GM19025 (cell line): ENCODE results near the gene KANSL3.
"Not testable (repeated sequence)": the region's sequence is repeated elsewhere in the genome, so short reads cannot be mapped to it uniquely, and the experiment has no call there.

Experiments used
- ATAC-seq: cut with Tn5 transposase; IDR thresholded peaks from one replicate; pipeline ENCODE4 v1.9.1; 2021; ENCODE audit warnings: mild to moderate bottlenecking, low read depth, moderate library complexity; ENCODE audit not compliant: unreplicated experiment

KANSL3 gene

DNA sequence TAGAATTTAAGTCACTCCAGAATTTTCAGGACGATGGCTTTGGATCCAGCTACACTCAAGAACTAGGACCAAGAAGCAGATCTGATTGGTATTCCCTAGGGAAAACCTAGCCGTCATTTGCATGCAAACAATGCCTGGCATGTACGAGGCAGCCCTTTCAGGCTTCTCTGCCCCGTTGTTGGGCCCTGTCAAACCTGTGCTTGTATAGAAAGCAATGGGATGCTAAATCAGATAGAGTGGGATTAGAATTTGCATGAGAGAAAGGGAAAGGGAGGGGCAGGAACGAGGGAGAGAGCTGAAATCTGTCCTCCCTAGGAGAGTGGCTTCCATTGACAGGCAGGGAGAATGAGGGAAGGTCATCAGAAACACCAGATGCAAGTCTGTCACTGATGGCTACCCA, 73.0 kb downstream of the KANSL3 start:
- ATAC-seq: no peak

GRCh38 chr2:96564563-96564962, 73.5 kb downstream of the KANSL3 start:
- no peak for ATAC-seq

DNA sequence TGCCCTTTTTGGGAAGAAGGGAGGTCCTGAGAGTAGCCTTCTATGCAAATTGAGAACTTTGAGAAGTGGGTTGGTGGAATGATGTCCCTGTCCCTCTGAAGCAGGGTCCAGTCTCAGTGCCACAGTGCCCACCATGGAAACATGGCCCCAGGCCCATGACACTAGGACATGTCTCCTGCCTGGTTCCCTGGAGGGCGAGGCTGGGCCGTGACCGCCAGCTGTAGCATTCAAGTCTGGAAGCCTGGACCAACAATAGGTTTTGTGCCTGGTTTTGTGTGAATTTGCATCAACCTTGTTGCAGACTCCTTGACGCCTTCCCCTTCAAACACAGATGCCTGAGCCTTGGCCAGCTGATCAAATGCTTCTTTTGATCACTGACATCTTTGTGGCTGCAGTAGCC, 74.1 kb downstream of the KANSL3 start:
- ATAC-seq: no peak

DNA sequence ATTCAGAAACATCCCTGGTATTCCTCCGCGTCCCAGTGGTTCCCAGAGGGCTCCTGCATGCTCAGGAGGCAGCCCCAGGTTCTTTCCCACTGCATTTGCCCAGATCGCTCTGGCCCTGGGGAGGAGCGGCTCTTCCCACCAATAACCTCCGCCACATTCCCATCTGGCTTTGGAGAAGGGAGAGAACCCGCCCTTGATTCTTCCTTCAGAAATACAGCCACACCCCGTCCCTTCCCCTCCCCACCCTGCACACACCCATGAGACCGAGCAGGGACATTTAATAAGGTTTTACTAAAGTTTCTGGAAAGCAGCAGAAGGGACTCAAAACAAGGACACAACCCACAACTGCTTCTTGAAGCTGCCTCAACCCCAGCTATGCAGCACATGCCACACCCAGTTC, 79.6 kb downstream of the KANSL3 start:
- ATAC-seq: no peak

GRCh38 chr2:96558061-96558460, 80.1 kb downstream of the KANSL3 start:
- ATAC-seq: no peak

- ATAC-seq: not testable (repeated sequence)
Measured at GRCh38 chr2:96557421-96557820, 80.7 kb downstream of the KANSL3 start.

- ATAC-seq: no peak
Measured at GRCh38 chr2:96556441-96557330, 81.4 kb downstream of the KANSL3 start.

- ATAC-seq: no peak
Measured at GRCh38 chr2:96555146-96555610, 82.9 kb downstream of the KANSL3 start.

DNA sequence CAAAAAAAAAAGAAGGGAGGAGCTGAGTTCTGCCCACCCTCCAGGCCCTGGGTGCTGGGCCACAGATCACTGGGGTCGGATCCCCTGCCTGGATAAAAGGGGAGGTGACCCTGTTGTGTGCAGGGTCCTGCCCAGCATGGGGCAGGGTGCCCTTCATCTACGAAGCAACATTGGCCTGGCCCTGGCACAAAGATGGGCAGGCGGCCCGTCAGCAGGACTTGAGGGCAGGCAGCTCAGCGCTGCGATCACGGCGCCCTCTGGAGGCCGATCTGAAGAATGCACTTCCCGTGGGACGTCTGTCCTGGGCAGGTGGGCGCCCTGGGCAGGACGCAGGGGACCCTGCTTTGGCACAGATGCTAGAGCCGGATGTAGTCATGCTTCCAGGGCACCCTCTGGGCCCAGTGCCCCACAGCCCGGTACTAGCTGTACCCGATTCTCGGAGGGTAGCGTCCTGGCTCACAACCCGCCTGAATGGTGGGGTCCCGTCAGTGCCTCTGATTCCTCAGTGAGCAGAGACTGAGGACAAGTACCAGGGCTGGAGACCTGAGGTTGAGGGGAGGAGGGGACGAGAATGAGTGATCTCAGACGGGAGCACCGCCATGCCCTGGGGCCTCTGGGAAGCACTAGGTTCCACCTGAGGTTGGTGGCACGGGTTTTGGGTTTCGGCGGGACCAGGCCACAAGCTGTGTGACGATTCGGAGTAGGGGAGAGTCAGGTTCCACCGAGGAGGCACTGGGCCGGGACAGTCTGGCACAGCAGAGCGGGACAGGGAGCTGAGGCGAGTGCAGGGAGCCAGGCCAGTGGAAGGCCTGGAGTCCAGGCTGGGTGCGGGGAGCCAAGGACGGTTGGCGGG, 83.6 kb downstream of the KANSL3 start:
- no peak for ATAC-seq

GRCh38 chr2:96553957-96554292, 84.2 kb downstream of the KANSL3 start:
- ATAC-seq: not testable (repeated sequence)

DNA sequence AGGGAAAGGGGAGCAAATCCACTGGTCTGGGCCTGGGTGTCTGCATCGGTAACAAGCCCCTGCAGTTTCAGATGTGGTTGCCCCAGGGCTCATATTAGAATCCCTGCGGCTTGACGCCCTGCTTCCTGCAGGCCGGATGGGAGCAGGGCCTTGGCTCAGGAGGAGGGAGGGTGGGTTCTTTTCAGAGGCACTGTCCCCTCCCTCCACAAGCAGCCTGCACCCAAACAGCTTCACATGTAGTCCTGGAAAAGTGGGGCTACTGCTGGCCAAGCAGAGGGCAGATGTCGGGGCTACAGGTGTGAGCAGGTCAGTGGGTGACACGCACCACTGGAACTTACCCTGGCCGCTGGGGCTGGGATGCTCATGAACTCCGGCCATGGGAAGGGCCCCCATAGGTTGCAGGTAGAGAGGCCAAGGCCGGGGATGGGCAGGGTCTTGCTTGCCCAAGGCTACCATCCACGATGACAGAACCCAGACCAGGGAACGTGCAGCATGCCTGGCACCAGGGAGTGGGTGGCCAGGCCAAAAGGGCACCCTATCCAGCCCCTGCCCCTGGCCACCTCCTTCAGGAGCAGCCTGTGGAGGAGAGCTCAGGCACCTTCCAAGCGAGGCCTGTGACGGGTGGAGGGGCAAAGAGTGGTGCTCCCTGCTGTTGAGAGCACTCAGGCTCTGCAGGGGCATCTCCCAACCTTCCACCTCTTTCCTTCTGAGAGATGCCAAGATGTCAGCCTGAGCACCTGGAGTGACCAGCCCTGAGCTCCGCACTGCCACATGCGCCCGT, 84.7 kb downstream of the KANSL3 start:
- no peak for ATAC-seq

DNA sequence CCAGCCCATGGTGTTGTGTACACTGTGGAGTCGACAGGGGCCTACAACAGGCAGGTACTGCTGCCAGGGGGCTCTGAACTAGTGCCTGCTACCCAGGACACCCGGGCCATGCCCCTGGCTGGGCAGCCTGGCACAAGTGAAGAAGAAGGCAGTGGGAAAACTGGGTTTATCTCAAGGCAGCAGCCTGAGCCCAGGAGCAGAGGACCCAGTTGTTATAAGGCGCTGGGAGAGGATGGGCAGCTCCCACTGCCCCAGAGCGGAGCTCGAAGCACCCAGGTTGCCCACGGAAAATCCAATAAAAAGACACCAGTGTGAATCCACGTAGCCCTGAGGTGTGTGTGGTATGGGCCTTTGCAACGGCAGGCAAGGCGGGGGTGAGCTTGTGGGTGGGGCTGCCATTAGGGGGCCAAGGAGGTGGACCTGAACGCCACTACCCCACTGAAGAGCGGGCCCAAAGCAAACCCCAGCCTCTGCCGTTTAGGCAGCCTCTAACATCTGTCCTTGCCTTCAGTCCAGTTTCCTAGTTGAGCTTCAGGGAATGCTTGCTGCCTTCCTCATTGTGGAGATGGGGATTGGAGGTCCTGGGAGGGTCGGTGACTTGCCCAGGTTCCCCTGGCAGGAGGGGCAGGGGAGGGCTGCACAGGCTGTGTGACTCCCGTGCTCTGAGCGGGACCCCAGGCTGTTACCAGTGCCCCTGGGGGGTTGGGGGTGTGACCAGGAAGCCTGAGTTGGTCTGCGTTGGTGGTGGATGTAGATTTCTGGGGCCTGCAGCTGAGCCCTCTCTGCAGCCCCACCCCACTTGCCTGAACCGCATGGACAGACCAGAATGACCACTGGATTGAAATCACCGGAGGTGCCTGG, 85.6 kb downstream of the KANSL3 start:
- no peak for ATAC-seq

DNA sequence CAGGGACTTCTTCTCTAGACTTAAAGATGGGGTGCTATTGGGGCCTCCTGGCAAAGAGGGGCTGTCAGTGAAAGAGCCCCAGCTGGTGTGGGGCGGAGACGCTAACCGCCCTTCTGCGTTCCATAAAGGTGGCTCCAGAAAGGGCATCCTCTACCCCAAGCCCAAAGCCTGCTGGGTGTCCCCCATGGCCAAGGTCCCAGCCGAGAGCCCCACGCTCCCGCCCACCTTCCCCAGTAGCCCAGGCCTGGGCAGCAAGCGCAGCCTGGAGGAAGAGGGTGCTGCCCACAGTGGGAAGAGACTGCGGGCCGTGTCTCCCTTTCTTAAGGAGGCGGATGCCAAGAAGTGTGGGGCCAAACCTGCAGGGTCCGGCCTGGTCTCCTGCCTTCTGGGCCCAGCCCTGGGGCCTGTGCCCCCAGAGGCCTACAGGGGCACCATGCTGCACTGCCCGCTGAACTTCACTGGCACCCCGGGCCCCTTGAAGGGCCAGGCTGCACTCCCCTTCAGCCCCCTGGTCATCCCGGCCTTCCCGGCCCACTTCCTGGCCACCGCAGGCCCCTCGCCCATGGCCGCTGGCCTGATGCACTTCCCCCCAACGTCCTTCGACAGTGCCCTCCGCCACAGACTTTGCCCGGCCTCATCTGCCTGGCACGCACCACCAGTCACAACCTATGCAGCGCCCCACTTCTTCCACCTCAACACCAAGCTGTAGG, 86.4 kb downstream of the KANSL3 start:
- ATAC-seq: no peak

DNA sequence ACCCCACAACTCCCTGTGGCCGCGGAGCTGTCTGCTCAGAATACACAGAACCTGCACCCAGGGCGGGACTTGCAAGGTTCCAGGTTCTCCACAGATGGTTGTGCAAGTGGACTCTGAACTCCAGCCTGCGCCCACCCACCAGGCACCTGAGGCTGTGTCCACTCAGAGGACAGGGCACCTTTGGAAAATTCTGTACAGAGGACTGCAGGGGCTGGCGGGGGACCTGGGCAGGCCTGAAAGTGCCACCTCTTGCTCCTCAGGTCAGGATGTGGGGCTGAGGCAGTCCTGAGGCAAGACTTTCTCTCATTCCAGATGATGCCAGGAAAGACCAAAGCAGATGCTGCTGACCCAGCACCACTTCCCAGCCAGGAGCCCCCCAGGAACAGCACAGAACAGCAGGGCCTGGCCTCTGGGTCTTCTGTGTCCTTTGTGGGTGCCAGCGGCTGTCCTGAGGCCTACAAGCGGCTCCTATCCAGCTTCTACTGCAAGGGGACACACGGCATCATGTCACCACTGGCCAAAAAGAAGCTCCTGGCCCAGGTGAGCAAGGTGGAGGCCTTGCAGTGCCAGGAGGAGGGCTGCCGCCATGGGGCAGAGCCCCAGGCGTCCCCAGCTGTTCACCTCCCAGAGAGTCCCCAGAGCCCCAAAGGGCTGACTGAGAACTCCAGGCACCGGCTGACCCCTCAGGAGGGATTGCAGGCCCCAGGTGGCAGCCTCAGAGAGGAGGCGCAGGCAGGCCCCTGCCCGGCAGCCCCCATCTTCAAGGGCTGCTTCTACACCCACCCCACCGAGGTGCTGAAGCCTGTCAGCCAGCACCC, 87.1 kb downstream of the KANSL3 start:
- ATAC-seq: no peak

DNA sequence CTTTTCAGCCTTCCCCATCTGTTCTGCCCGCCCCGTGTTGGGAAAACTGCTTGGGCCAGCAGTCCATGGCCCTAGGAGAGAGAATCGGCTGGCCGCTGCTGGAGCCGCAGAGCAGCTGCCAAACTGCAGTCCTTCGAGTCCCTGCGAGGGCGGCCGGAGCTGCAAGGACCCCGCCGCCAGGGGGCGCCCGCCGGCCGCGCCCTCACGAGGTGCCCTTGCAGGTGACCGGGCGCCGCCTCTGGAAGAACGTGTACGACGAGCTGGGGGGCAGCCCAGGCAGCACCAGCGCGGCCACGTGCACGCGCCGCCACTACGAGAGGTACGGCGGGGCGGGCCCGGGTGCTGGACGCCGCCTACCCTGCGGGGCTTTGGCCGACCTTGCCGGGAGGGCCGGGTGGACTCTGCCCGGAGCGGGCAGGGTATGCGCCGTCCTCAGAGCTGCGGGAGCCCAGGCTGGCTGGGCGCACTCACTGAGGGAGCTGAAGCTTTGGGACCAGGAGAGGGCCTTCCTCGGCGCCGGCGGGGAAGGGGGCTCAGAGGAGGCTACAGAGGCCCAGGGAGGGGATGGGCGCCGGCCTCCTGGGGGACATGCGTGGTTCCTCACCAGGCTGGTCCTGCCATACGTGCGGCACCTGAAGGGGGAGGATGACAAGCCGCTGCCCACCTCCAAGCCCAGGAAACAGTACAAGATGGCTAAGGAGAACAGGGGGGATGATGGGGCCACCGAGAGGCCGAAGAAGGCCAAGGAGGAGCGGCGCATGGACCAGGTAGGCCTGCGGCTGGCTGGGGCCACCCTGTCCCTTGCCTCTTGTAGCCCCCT, 87.9 kb downstream of the KANSL3 start:
- ATAC-seq: no peak

GRCh38 chr2:96549466-96549785, 88.7 kb downstream of the KANSL3 start:
- no peak for ATAC-seq

GRCh38 chr2:96548558-96549465, 89.3 kb downstream of the KANSL3 start:
- no peak for ATAC-seq
